Keratinocyte (primary cell): Measurements from ENCODE around the gene TTC39C. TPM values are rescaled to one million over a fixed set of nuclear protein-coding genes. Genes with fewer than 3 reads are reported as not detected.

Experiments
- DNase-seq: peaks from one replicate; pipeline ENCODE4 v3.0.0-alpha.2; 2011; ENCODE audit warnings: low read depth, missing footprints, low spot score
- FAIRE-seq: peaks from 2 replicates; lab custom pipeline; 2011; peaks lifted over from hg19 to GRCh38; lab: Jason Lieb, UNC
- H2AFZ ChIP-seq: 2 replicates; pipeline ENCODE4 v1.6.0; 2012; ENCODE audit warnings: low read length, control low read depth, inconsistent platforms; ENCODE audit not compliant: control insufficient read depth
- H3K27ac ChIP-seq: 2 replicates; pipeline ENCODE4 v1.5.1; 2011; ENCODE audit warnings: low read length; ENCODE audit not compliant: control insufficient read depth, insufficient read depth
- H3K27me3 ChIP-seq: 3 replicates; pipeline ENCODE4 v1.6.0; 2011; ENCODE audit warnings: low read length; ENCODE audit not compliant: control insufficient read depth, insufficient read depth; ENCODE audit errors: extremely low read depth
- H3K36me3 ChIP-seq, 2 experiments: 2 replicates in 1 of 2; 3 replicates in 1 of 2; pipeline ENCODE4 v1.5.1; 2011; ENCODE audit warnings: low read length in 2 of 2, mild to moderate bottlenecking in 1 of 2; ENCODE audit not compliant: control insufficient read depth in 2 of 2, insufficient read depth in 2 of 2; ENCODE audit errors: extremely low read depth in 1 of 2
- H3K4me1 ChIP-seq: 3 replicates; pipeline ENCODE4 v1.5.1; 2011; ENCODE audit warnings: low read length; ENCODE audit not compliant: control insufficient read depth, insufficient read depth; ENCODE audit errors: extremely low read depth
- H3K4me2 ChIP-seq: 3 replicates; pipeline ENCODE4 v1.6.0; 2011; ENCODE audit warnings: low read depth, low read length; ENCODE audit not compliant: control insufficient read depth, insufficient read depth; ENCODE audit errors: extremely low read depth
- H3K4me3 ChIP-seq, 3 experiments: fragments of 200-600 bp in 1 of 3; sonication (generic) in 1 of 3; 2 replicates in 2 of 3; 3 replicates in 1 of 3; pipeline ENCODE4 v1.5.1; 2011 to 2016; ENCODE audit warnings: low read length in 3 of 3, mild to moderate bottlenecking in 3 of 3, control low read depth in 2 of 3, inconsistent platforms in 1 of 3, low read depth in 1 of 3, mixed read lengths in 1 of 3, mixed run types in 1 of 3, moderate library complexity in 1 of 3; ENCODE audit not compliant: control insufficient read depth in 2 of 3, insufficient read depth in 2 of 3; ENCODE audit errors: extremely low read depth in 1 of 3
- H3K79me2 ChIP-seq: 2 replicates; pipeline ENCODE4 v1.6.0; 2012; ENCODE audit warnings: low read length; ENCODE audit not compliant: control insufficient read depth, insufficient read depth
- H3K9ac ChIP-seq: 3 replicates; pipeline ENCODE4 v1.6.0; 2011; ENCODE audit warnings: low read length; ENCODE audit not compliant: control insufficient read depth, insufficient read depth; ENCODE audit errors: extremely low read depth
- H3K9me1 ChIP-seq: 3 replicates; pipeline ENCODE4 v1.6.0; 2011; ENCODE audit warnings: low read length; ENCODE audit not compliant: control insufficient read depth, insufficient read depth; ENCODE audit errors: extremely low read depth
- H3K9me3 ChIP-seq: 2 replicates; pipeline ENCODE4 v1.5.1; 2012; ENCODE audit warnings: low read depth, low read length; ENCODE audit not compliant: control insufficient read depth
- H4K20me1 ChIP-seq: 3 replicates; pipeline ENCODE4 v1.6.0; 2011; ENCODE audit warnings: low read length; ENCODE audit not compliant: control insufficient read depth, insufficient read depth; ENCODE audit errors: extremely low read depth
- CTCF ChIP-seq, 3 experiments: IDR thresholded peaks in 1 of 3; conservative IDR thresholded peaks in 1 of 3; optimal IDR thresholded peaks in 1 of 3; 2 replicates in 2 of 3; 3 replicates in 1 of 3; pipeline versions ENCODE3 to v1.5.1; 2011; ENCODE audit warnings: low read length in 3 of 3, mild to moderate bottlenecking in 3 of 3, moderate library complexity in 2 of 3, control low read depth in 1 of 3, inconsistent platforms in 1 of 3; ENCODE audit not compliant: insufficient read depth in 2 of 3; ENCODE audit errors: extremely low read depth in 1 of 3
- EZH2 ChIP-seq: IDR thresholded peaks from one replicate; pipeline ENCODE4 v1.6.1; 2012; ENCODE audit warnings: inconsistent platforms, mild to moderate bottlenecking, low read length, moderate library complexity
- dilution Hi-C: fragments of 300-500 bp; cut with MboI; formaldehyde crosslinking; loops from one replicate; pipeline ENCODE4 v1.7.0; 2020; ENCODE audit warnings: low sequenced_read_pairs; ENCODE audit not compliant: extremely low pct_ligation_motif_present
- polyA plus RNA-seq, 5 experiments: library from polyadenylated mRNA; depleted of rRNA in 3 of 5; stranded (reverse) in 3 of 5; stranded (forward) in 1 of 5; unstranded in 1 of 5; fragments of >200 nt; gene quantifications; 1 replicate in 1 of 5; 2 replicates in 3 of 5; 3 replicates in 1 of 5; pipeline versions ENCODE4 v1.2.1 to v1.2.3, GENCODE V29; 2011 to 2012; ENCODE audit warnings: missing spikeins in 2 of 5, low read depth in 1 of 5, low replicate concordance in 1 of 5

The TTC39C gene
- polyA plus RNA-seq, 1 donor (not counting 4 experiments of a cell fraction or from before 2014, with no cell fraction given) = 26.8 TPM

GRCh38 chr18:24136967-24137373 lies 122.4 kb downstream of the TTC39C start:
- Histone ChIP-seq H3K9ac (no peak overlapping the region), H3K36me3 (peaks cover 0 to 3% of the 10 kb centered on the region in 2 experiments), H3K4me1 (peaks cover 9% of the 10 kb centered on the region), H3K9me1 (no peaks in the 10 kb centered on the region), H3K27me3 (no peaks in the 10 kb centered on the region), H3K79me2 (no peaks in the 10 kb centered on the region), H3K9me3 (no peaks in the 10 kb centered on the region), H3K27ac (no peak overlapping the region), H2AFZ (no peak overlapping the region), H3K4me3 (no peak overlapping the region), H4K20me1 (no peaks in the 10 kb centered on the region), H3K4me2 (no peak overlapping the region)
- no peak for TF ChIP-seq CTCF (optimal IDR thresholded peaks at IDR 0.05 in 1 of 3, IDR thresholded peaks at IDR 0.05 in 1 of 3, conservative IDR thresholded peaks at IDR 0.05 in 1 of 3; ENCODE audit: extremely low read depth in 1 of 3, insufficient read depth in 2 of 3, low read length in 3 of 3)
- TF ChIP-seq EZH2 = no peak
- dilution Hi-C loops = no loop called here
- FAIRE-seq (peak; percentile 26), DNase-seq (no peak)

GRCh38 chr18:24138409-24138788 lies 123.8 kb downstream of the TTC39C start:
- H3K9ac ChIP-seq = peak overlapping the region; percentile 71
- H3K9me1 ChIP-seq = no peaks in the 10 kb centered on the region
- peaks cover 9% of the 10 kb centered on the region for H3K4me1 ChIP-seq
- DNase-seq (no peak), FAIRE-seq (peak; percentile 17)
- H3K4me2 ChIP-seq = peak overlapping the region; percentile 92
- H3K36me3 ChIP-seq = no peaks in the 10 kb centered on the region
- peak overlapping the region; percentile 96 for H2AFZ ChIP-seq
- H3K79me2 ChIP-seq = no peaks in the 10 kb centered on the region
- H3K9me3 ChIP-seq = no peaks in the 10 kb centered on the region
- H4K20me1 ChIP-seq = no peaks in the 10 kb centered on the region
- dilution Hi-C loops = no loop called here
- no peaks in the 10 kb centered on the region for H3K27me3 ChIP-seq
- peak overlapping the region; percentile 81 for H3K27ac ChIP-seq
- TF ChIP-seq CTCF (optimal IDR thresholded peaks at IDR 0.05 in 1 of 3, IDR thresholded peaks at IDR 0.05 in 1 of 3, conservative IDR thresholded peaks at IDR 0.05 in 1 of 3; ENCODE audit: extremely low read depth in 1 of 3, insufficient read depth in 2 of 3, low read length in 3 of 3) (no peak), EZH2 (no peak)
- H3K4me3 ChIP-seq = peak overlapping the region; percentile 61 to 73 (median 66)
